Sigmoid colon (tissue), 7 donors: ENCODE results near the gene BMPR1A. TPM values are rescaled to one million over a fixed set of nuclear protein-coding genes. Genes with fewer than 3 reads are reported as not detected.

Experiments used
- DNase-seq: peaks from one replicate; pipeline ENCODE4 v3.0.0-alpha.2; 2019
- H3K27ac ChIP-seq, 4 donors: fragments of 200-600 bp; sonication (generic); one replicate each; pipeline ENCODE4 v1.5.1; 2016 to 2019; ENCODE audit warnings: mild to moderate bottlenecking in 1 of 4
- H3K27me3 ChIP-seq, 3 donors: fragments of 200-600 bp; sonication (generic); one replicate each; pipeline ENCODE4 v1.5.1; 2019; ENCODE audit warnings: mild to moderate bottlenecking in 1 of 3
- H3K36me3 ChIP-seq, 4 donors: fragments of 200-600 bp; sonication (generic); one replicate each; pipeline ENCODE4 v1.5.1; 2016 to 2019
- H3K4me1 ChIP-seq, 4 donors: fragments of 200-600 bp; sonication (generic); one replicate each; pipeline ENCODE4 v1.5.1; 2017 to 2019
- H3K4me3 ChIP-seq, 4 donors: fragments of 200-600 bp; sonication (generic); one replicate each; pipeline ENCODE4 v1.5.1; 2017 to 2019; ENCODE audit warnings: mild to moderate bottlenecking in 2 of 4, moderate library complexity in 1 of 4
- H3K9me3 ChIP-seq, 4 donors: fragments of 200-600 bp in 3 of 4; sonication (generic) in 3 of 4; one replicate each; pipeline versions ENCODE4 v1.5.1 to v1.6.1; 2013 to 2019
- CTCF ChIP-seq, 4 experiments: fragments of 450-650 bp in 3 of 4; fragments of 200-600 bp in 1 of 4; IDR thresholded peaks; one replicate each; pipeline ENCODE4 v1.5.1; 2016 to 2019; ENCODE audit warnings: antibody characterized with exemption in 4 of 4, mild to moderate bottlenecking in 3 of 4, moderate library complexity in 2 of 4
- EP300 ChIP-seq, 4 donors: sonication (generic); formaldehyde crosslinking; IDR thresholded peaks; one replicate each; pipeline ENCODE4 v1.6.1; 2017; ENCODE audit warnings: antibody characterized with exemption in 4 of 4
- POLR2A ChIP-seq, 2 donors: fragments of 450-650 bp; IDR thresholded peaks; one replicate each; pipeline ENCODE4 v1.6.1; 2016; ENCODE audit warnings: antibody characterized with exemption in 2 of 2, mild to moderate bottlenecking in 2 of 2, moderate library complexity in 2 of 2
- POLR2AphosphoS5 ChIP-seq, 4 donors: sonication (generic); formaldehyde crosslinking; IDR thresholded peaks; one replicate each; pipeline ENCODE4 v1.6.1; 2017; ENCODE audit warnings: antibody characterized with exemption in 4 of 4
- WGBS, 2 donors: extraction: QIAGEN DNeasy Blood & Tissue Kit; methylation state at CpG; one replicate each; pipeline ENCODE4 v1.1.7; 2013; 5-methylcytosine and 5-hydroxymethylcytosine counted together
- intact Hi-C: fragments of 100-400 bp; cut with DNase I; formaldehyde crosslinking; loops from one replicate; pipeline ENCODE4 v1.15.1; 2023
- polyA plus RNA-seq, 3 donors: library from polyadenylated mRNA; stranded (reverse); fragments of 200-250 nt; gene quantifications; one replicate each; pipeline ENCODE4 v1.2.3, GENCODE V29; 2013
- total RNA-seq, 4 donors: library from RNA; depleted of rRNA; stranded (reverse); fragments of >200 nt; gene quantifications; one replicate each; pipeline ENCODE4 v1.1.0, GENCODE V29; 2016
- donor health status: healthy with polysubstance abuse.
- donor health status: Bipolar disorder and iron deficiency.
- donor health status: healthy.

The BMPR1A gene
- total and polyA plus RNA-seq, 7 donors = 5.5 to 145 (median 84.2) TPM

GRCh38 chr10:86744067-86744725 lies 12.2 kb upstream of the BMPR1A start:
- peak; percentile 87 for DNase-seq
- TF ChIP-seq EP300 (IDR thresholded peaks at IDR 0.05) (peak; percentile 92 to 99 (median 98)), POLR2A (IDR thresholded peaks at IDR 0.05) (peak in 1 of 2 donors; percentile 17), CTCF (IDR thresholded peaks at IDR 0.05) (no peak), POLR2AphosphoS5 (IDR thresholded peaks at IDR 0.05) (peak; percentile 91 to 96 (median 94))
- intact Hi-C loops = no loop called here
- H3K36me3 ChIP-seq = no peaks in the 10 kb centered on the region
- H3K4me3 ChIP-seq = no peak overlapping the region
- peak overlapping the region; percentile 67 to 97 (median 88) for H3K27ac ChIP-seq
- peaks cover 0 to 56% (median 45%) of the 10 kb centered on the region in 4 donors for H3K4me1 ChIP-seq
- 45 to 66% methylated on average over 7 of the region's 7 CpGs for WGBS, 2 donors
- H3K27me3 ChIP-seq = no peaks in the 10 kb centered on the region
- no peaks in the 10 kb centered on the region for H3K9me3 ChIP-seq

DNA sequence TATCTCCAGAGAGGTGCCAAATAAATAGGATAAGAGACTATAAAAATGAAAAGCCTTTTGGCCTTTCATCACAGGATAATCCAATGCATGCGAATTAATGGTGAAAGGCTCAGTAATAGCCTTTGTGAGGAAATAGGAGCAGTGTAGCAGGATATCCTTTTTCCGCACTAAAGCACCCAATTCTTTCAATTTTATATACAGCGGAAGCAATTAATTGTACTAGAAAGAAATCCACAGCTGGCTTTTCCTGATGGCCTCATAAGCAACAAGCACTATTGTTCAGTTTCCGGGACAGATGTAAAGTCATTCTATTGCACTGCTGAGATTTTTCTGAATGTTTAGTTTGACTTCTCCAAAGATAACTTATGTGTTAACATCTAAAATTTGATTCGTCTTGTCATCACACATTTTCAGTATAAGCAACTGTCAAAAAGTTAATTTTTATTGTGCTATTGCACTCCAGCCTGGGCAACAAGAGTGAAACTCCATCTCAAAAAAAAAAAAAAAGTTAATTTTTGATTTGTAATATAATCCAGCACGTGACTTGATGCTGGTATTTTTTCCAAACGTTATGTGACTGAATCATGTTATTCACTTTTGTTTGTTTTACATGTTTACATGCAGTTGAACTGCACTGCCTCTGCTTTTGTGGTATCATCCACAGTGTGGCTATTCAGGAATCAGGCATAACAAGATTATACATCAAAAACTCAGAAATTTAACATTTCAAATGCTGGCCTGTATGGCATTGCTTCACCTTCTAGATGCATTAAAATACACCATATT lies 8.4 kb upstream of the BMPR1A start:
- DNase-seq = no peak
- no peaks in the 10 kb centered on the region for H3K27me3 ChIP-seq
- peaks cover 0 to 44% (median 27%) of the 10 kb centered on the region in 4 donors for H3K4me1 ChIP-seq
- H3K4me3 ChIP-seq = no peak overlapping the region
- H3K36me3 ChIP-seq = no peaks in the 10 kb centered on the region
- WGBS, 2 donors = 21 to 22% methylated on average over 7 of the region's 7 CpGs
- no peak for TF ChIP-seq EP300 (IDR thresholded peaks at IDR 0.05)
- TF ChIP-seq POLR2AphosphoS5 (IDR thresholded peaks at IDR 0.05) = no peak
- TF ChIP-seq CTCF (IDR thresholded peaks at IDR 0.05) = no peak
- no peak for TF ChIP-seq POLR2A (IDR thresholded peaks at IDR 0.05)
- H3K27ac ChIP-seq = peak overlapping the region; percentile 16 to 46 (median 36)
- intact Hi-C loops = no loop called here
- H3K9me3 ChIP-seq = no peaks in the 10 kb centered on the region

DNA sequence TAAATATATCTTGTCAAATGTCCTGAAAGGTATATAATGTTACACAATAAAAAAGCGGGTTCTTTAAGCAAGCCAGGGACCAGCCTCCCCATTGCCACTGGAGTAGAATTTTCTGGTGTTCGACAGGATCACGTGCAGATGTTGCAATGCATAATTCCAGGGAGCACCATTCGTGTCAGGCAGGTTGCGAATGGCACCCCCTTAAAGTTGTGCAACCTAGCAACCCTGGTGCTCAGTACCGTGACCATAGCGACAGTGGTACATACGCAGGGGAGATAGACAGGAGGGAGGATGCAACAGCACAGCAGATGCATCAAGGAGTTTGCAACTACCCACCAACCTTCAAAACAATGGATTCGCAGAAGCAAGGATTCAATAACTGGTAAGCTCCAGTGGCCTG lies 6.6 kb upstream of the BMPR1A start:
- TF ChIP-seq EP300 (IDR thresholded peaks at IDR 0.05) (no peak), POLR2A (IDR thresholded peaks at IDR 0.05) (no peak), POLR2AphosphoS5 (IDR thresholded peaks at IDR 0.05) (no peak), CTCF (IDR thresholded peaks at IDR 0.05) (no peak)

DNA sequence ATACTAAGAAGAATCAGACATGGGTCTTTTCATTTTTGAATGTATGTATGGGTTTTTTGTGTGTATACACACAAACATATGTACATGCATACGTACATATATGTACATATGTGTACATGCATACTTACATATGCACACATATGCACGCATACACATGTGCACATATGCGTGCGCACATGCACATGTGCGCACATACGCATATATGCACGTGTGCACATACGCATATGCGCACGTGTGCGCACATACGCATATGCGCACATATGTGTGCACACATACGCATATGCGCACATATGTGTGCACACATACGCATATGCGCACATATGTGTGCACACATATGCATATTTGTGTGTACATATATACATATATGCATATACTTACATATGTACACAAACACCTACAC lies 4.9 kb upstream of the BMPR1A start:
- no peaks in the 10 kb centered on the region for H3K27me3 ChIP-seq
- no peak overlapping the region for H3K4me3 ChIP-seq
- peak overlapping the region in 1 of 4 donors; percentile 0 for H3K27ac ChIP-seq
- no peak for DNase-seq
- H3K9me3 ChIP-seq = no peaks in the 10 kb centered on the region
- WGBS, 2 donors = 96 to 97% methylated on average over 17 of the region's 17 CpGs
- TF ChIP-seq POLR2AphosphoS5 (IDR thresholded peaks at IDR 0.05) = peak in 1 of 4 donors; percentile 11
- no peak for TF ChIP-seq CTCF (IDR thresholded peaks at IDR 0.05)
- peaks cover 0 to 42% (median 25%) of the 10 kb centered on the region in 4 donors for H3K4me1 ChIP-seq
- intact Hi-C loops = no loop called here
- H3K36me3 ChIP-seq = no peaks in the 10 kb centered on the region

More for the DNA sequence above, 6.6 kb upstream of the BMPR1A start:
- WGBS, 2 donors = 94 to 95% methylated on average over 9 of the region's 9 CpGs
- no peaks in the 10 kb centered on the region for H3K9me3 ChIP-seq
- H3K36me3 ChIP-seq = no peaks in the 10 kb centered on the region
- H3K4me3 ChIP-seq = no peak overlapping the region
- DNase-seq = no peak
- peaks cover 0 to 44% (median 26%) of the 10 kb centered on the region in 4 donors for H3K4me1 ChIP-seq
- H3K27ac ChIP-seq = peak overlapping the region in 1 of 4 donors; percentile 41
- H3K27me3 ChIP-seq = no peaks in the 10 kb centered on the region
- intact Hi-C loops = no loop called here
